Peyer's patch (tissue), 4 donors: Measurements from ENCODE around the gene TSHZ3. TPM values are rescaled to one million over a fixed set of nuclear protein-coding genes. Genes with fewer than 3 reads are reported as not detected.

Experiments used
- DNase-seq, 3 donors: peaks; one replicate each; pipeline ENCODE4 v3.0.0-alpha.2; 2017 to 2019
- H3K27ac ChIP-seq, 4 donors: fragments of 200-600 bp; sonication (generic); one replicate each; pipeline ENCODE4 v1.5.1; 2016 to 2019
- H3K27me3 ChIP-seq, 2 donors: fragments of 200-600 bp; sonication (generic); one replicate each; pipeline ENCODE4 v1.5.1; 2019
- H3K36me3 ChIP-seq, 3 donors: fragments of 200-600 bp; sonication (generic); one replicate each; pipeline ENCODE4 v1.5.1; 2016 to 2019
- H3K4me1 ChIP-seq, 4 donors: fragments of 200-600 bp; sonication (generic); one replicate each; pipeline ENCODE4 v1.5.1; 2016 to 2019
- H3K4me3 ChIP-seq, 4 donors: fragments of 200-600 bp; sonication (generic); 1 replicate in 3 of 4; 2 replicates in 1 of 4; pipeline ENCODE4 v1.5.1; 2016 to 2019; ENCODE audit warnings: mild to moderate bottlenecking in 1 of 4
- H3K9me3 ChIP-seq, 4 donors: fragments of 200-600 bp; sonication (generic); one replicate each; pipeline ENCODE4 v1.5.1; 2016 to 2019; ENCODE audit warnings: mild to moderate bottlenecking in 1 of 4
- POLR2A ChIP-seq, 2 donors: fragments of 450-650 bp; IDR thresholded peaks; one replicate each; pipeline ENCODE4 v1.5.1; 2017; ENCODE audit warnings: antibody characterized with exemption in 2 of 2, mild to moderate bottlenecking in 2 of 2, moderate library complexity in 2 of 2
- total RNA-seq, 4 donors: library from RNA; depleted of rRNA; stranded (reverse); fragments of >200 nt; gene quantifications; one replicate each; pipeline ENCODE4 v1.1.0, GENCODE V29; 2016
- TF ChIP-seq, protein P1 (sequence below), 6 experiments: fragments of 450-650 bp in 4 of 6; fragments of 200-600 bp in 2 of 6; sonication (generic) in 1 of 6; IDR thresholded peaks; one replicate each; pipeline ENCODE4 v1.5.1; 2017 to 2019; ENCODE audit warnings: antibody characterized with exemption in 6 of 6, mild to moderate bottlenecking in 3 of 6, moderate library complexity in 1 of 6

Gene TSHZ3
- total RNA-seq, 4 donors from 2014 or later = 0.70 to 14.0 (median 3.0) TPM

DNA sequence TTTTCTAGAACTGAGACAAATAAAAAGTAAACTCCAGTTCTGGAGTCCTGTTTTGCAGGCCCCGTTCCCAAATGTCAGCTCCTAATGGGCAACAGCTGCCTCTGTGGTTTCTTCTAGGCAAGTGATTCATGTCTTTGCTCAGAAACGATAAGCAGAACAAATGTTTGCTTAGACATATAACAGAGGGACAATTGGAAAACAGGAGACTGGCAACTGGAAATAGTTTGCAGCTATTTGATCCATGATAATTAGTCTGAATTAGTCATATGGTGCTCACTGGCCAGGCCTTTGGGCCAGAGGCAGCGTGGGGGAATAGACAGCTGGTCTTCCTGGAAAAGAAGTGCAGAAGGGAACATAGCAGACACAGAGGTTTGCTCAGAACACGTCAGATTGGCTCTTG is 29.2 kb upstream of the TSHZ3 start:
- no peaks in the 10 kb centered on the region for H3K4me1 ChIP-seq
- H3K27ac ChIP-seq = peak overlapping the region in 1 of 4 donors; percentile 28
- no peaks in the 10 kb centered on the region for H3K36me3 ChIP-seq
- no peaks in the 10 kb centered on the region for H3K27me3 ChIP-seq
- TF ChIP-seq, protein P1, sequence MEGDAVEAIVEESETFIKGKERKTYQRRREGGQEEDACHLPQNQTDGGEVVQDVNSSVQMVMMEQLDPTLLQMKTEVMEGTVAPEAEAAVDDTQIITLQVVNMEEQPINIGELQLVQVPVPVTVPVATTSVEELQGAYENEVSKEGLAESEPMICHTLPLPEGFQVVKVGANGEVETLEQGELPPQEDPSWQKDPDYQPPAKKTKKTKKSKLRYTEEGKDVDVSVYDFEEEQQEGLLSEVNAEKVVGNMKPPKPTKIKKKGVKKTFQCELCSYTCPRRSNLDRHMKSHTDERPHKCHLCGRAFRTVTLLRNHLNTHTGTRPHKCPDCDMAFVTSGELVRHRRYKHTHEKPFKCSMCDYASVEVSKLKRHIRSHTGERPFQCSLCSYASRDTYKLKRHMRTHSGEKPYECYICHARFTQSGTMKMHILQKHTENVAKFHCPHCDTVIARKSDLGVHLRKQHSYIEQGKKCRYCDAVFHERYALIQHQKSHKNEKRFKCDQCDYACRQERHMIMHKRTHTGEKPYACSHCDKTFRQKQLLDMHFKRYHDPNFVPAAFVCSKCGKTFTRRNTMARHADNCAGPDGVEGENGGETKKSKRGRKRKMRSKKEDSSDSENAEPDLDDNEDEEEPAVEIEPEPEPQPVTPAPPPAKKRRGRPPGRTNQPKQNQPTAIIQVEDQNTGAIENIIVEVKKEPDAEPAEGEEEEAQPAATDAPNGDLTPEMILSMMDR (IDR thresholded peaks at IDR 0.05) = no peak
- TF ChIP-seq POLR2A (IDR thresholded peaks at IDR 0.05) = no peak
- H3K9me3 ChIP-seq = no peaks in the 10 kb centered on the region
- H3K4me3 ChIP-seq = no peak overlapping the region
- DNase-seq = peak in 1 of 3 donors; percentile 47

DNA sequence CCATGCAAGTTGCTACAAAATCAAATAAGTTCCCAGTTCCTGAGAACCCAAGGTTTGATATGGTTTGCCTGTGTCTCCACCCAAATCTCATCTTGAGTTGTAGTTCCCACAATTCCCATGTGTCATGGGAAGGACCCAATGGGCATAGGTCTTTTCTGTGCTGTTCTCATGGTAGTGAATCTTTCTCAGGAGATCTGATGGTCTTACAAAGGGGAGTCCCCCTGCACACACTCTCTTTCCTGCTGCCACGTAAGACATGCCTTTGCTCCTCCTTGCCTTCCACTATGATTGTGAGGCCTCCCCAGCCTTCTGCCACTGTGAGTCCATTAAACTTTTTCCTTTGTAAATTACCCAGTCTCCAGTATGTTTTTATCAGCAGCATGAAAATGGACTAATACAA is 28.5 kb upstream of the TSHZ3 start:
- H3K27ac ChIP-seq = peak overlapping the region in 1 of 4 donors; percentile 28
- TF ChIP-seq, protein P1 (IDR thresholded peaks at IDR 0.05) = no peak
- no peak for TF ChIP-seq POLR2A (IDR thresholded peaks at IDR 0.05)

DNA sequence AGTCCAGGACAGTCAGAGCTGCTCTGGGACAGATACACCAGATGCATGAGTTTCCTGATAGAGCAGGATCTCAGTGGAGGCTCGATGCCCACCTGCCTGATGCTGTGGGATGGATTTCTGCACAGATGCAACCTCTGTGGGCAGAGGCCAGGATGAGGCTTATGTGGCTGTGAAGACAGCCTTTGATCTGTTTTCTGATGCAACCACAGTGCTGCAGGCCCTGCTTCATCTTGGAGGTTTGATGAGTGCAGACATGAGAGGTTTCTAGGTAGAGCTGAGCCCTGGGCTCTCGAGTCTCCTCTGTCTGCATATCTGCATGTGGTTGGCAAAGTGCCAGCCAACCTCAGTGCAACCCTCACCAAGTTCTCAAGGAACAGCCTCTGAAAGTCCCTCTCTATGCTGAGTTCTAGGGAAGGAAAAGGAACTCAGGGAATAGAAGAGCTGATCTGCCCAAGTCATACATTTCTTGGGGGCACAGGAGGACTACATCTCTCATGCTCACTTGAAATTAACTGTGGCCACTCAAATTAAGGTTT is 23.1 kb upstream of the TSHZ3 start:
- Histone ChIP-seq H3K9me3 (no peaks in the 10 kb centered on the region), H3K4me3 (no peak overlapping the region), H3K27ac (no peak overlapping the region), H3K27me3 (no peaks in the 10 kb centered on the region), H3K4me1 (no peaks in the 10 kb centered on the region), H3K36me3 (no peaks in the 10 kb centered on the region)
- TF ChIP-seq, protein P1 (IDR thresholded peaks at IDR 0.05) = no peak
- no peak for TF ChIP-seq POLR2A (IDR thresholded peaks at IDR 0.05)
- DNase-seq = no peak

More for the DNA sequence above, 28.5 kb upstream of the TSHZ3 start:
- Histone ChIP-seq H3K4me1 (no peaks in the 10 kb centered on the region), H3K4me3 (no peak overlapping the region), H3K27me3 (no peaks in the 10 kb centered on the region), H3K9me3 (no peaks in the 10 kb centered on the region), H3K36me3 (no peaks in the 10 kb centered on the region)
- no peak for DNase-seq

DNA sequence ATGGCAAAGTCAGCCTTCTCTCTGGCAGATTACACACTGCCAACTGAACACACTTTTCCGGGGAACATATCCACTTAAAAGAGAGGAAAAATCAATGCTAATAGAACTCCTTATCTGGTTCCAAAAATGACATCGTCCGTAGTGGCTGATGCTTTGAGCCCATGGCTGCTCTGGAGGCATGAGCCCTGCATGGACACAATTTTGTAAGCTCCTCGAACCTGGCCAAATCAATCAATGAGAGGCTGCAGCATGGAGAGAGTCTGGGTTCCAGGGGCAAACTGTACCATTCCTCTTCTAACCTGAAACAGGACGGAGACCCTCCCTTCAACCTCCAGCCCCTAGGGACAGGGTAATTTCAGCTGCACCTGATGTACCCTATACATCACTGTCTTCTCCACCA is 21.0 kb upstream of the TSHZ3 start:
- TF ChIP-seq, protein P1 (IDR thresholded peaks at IDR 0.05) = no peak
- TF ChIP-seq POLR2A (IDR thresholded peaks at IDR 0.05) = no peak
- Histone ChIP-seq H3K4me3 (no peak overlapping the region), H3K27me3 (no peaks in the 10 kb centered on the region), H3K9me3 (no peaks in the 10 kb centered on the region), H3K27ac (no peak overlapping the region), H3K4me1 (no peaks in the 10 kb centered on the region), H3K36me3 (no peaks in the 10 kb centered on the region)
- DNase-seq = no peak

DNA sequence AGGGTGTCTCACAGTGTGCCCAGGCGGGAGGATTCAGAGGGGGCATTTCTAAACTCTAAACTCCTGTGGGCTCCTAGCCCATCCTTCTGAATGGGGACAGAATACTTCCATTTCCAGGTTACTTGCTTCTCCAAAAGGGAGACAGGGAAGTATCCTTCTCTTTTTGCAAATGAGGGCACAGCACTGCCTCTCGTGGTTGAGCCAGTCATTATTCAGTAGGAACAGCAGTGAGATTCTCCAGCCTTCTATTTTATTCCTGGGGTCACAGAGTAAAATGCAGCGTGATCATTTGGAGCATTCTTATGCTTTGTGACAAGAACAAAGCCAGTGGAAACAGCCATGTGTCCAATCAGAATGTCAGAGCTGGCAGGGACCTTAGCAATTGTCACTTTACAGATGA is 15.7 kb upstream of the TSHZ3 start:
- Histone ChIP-seq H3K9me3 (no peaks in the 10 kb centered on the region), H3K4me1 (no peaks in the 10 kb centered on the region), H3K27me3 (no peaks in the 10 kb centered on the region), H3K27ac (no peak overlapping the region), H3K4me3 (no peak overlapping the region), H3K36me3 (no peaks in the 10 kb centered on the region)
- no peak for DNase-seq
- TF ChIP-seq POLR2A (IDR thresholded peaks at IDR 0.05) = no peak
- TF ChIP-seq, protein P1 (IDR thresholded peaks at IDR 0.05) = no peak

DNA sequence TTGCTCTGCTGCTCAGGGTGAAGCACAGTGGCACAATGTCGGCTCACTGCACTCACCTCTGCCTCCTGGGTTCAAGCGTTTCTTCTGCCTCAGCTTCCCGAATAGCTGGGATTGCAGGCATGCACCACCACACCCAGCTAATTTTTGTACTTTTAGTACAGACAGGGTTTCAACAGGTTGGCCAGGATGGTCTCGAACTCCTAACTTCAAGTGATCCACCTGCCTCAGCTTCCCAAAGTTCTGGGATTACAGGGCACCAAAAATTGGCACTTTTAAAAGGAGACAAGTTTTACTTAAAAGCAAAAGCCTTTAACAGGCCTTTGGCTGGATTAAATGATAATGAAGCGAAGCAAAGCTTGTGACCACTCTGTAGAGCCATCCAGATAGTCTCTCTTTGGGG is 12.5 kb upstream of the TSHZ3 start:
- no peaks in the 10 kb centered on the region for H3K9me3 ChIP-seq
- no peaks in the 10 kb centered on the region for H3K4me1 ChIP-seq
- no peak overlapping the region for H3K4me3 ChIP-seq
- no peak for DNase-seq
- peaks cover 0 to 10% of the 10 kb centered on the region in 2 donors for H3K27me3 ChIP-seq
- no peak overlapping the region for H3K27ac ChIP-seq
- no peaks in the 10 kb centered on the region for H3K36me3 ChIP-seq
- TF ChIP-seq, protein P1 (IDR thresholded peaks at IDR 0.05) = no peak
- no peak for TF ChIP-seq POLR2A (IDR thresholded peaks at IDR 0.05)
